Right lobe of liver (tissue), 6 donors: ENCODE data around the gene LGALS9. TPM values are rescaled to one million over a fixed set of nuclear protein-coding genes. Genes with fewer than 3 reads are reported as not detected.
"Not testable (repeated sequence)": the region's sequence is repeated elsewhere in the genome, so short reads cannot be mapped to it uniquely, and the experiment has no call there.

Experiments
- ATAC-seq, 4 donors: fragments of 200-7000 bp; cut with Tn5 transposase; one replicate each; pipeline ENCODE4 v1.9.1; 2020; ENCODE audit warnings: mild to moderate bottlenecking in 4 of 4, moderate library complexity in 4 of 4
- DNase-seq, 3 donors: peaks; one replicate each; pipeline ENCODE4 v3.0.0-alpha.2; 2020
- H3K27ac ChIP-seq, 3 donors: fragments of 200-600 bp; one replicate each; pipeline ENCODE4 v1.8.0; 2022
- H3K27me3 ChIP-seq, 2 donors: fragments of 200-600 bp; one replicate each; pipeline ENCODE4 v1.8.0; 2022
- H3K36me3 ChIP-seq, 4 donors: fragments of 200-600 bp; sonication (generic) in 1 of 4; one replicate each; pipeline versions ENCODE4 v1.5.1 to v1.8.0; 2017 to 2022; ENCODE audit warnings: control low read depth in 1 of 4
- H3K4me1 ChIP-seq, 4 donors: fragments of 200-600 bp; sonication (generic) in 1 of 4; one replicate each; pipeline versions ENCODE4 v1.5.1 to v1.8.0; 2017 to 2022; ENCODE audit warnings: control low read depth in 1 of 4
- H3K4me3 ChIP-seq, 3 donors: fragments of 200-600 bp; one replicate each; pipeline ENCODE4 v1.8.0; 2022
- H3K9me3 ChIP-seq, 4 donors: fragments of 200-600 bp; sonication (generic) in 1 of 4; one replicate each; pipeline versions ENCODE4 v1.5.1 to v1.8.0; 2017 to 2022; ENCODE audit warnings: control low read depth in 1 of 4
- POLR2A ChIP-seq: fragments of 450-650 bp; IDR thresholded peaks from one replicate; pipeline ENCODE4 v1.6.1; 2017; ENCODE audit warnings: antibody characterized with exemption, mild to moderate bottlenecking
- WGBS: methylation state at CpG from one replicate; pipeline ENCODE4 v1.1.6; 2018; ENCODE audit warnings: low coverage, low lambda C conversion rate; ENCODE audit not compliant: insufficient coverage; ENCODE audit errors: missing lambda C conversion rate; 5-methylcytosine and 5-hydroxymethylcytosine counted together
- intact Hi-C, 2 donors: fragments of 100-400 bp; cut with DNase I; formaldehyde crosslinking; loops; one replicate each; pipeline versions ENCODE4 v1.11.2 to v1.14.1; 2022
- small RNA-seq, 2 experiments: library from RNA; depleted of rRNA; stranded (forward); fragments of <200 nt; gene quantifications; one replicate each; pipeline ENCODE3, GENCODE V24; 2016
- total RNA-seq, 6 experiments: library from RNA; depleted of rRNA in 2 of 6; stranded (reverse); fragments of >200 nt in 2 of 6; fragmentation: NEBNext Ultra II Directional in 3 of 6; extraction: Animal tissue kit (Norgen Biotek cat#: 25700) in 3 of 6; gene quantifications; one replicate each; pipeline versions ENCODE4 v1.1.0 to v1.2.4, GENCODE V29; 2016 to 2023
- TF ChIP-seq, protein P1 (sequence below), 4 donors: fragments of 200-600 bp in 3 of 4; fragments of 450-650 bp in 1 of 4; IDR thresholded peaks; one replicate each; pipeline versions ENCODE4 v1.5.1 to v1.8.0; 2016 to 2022; ENCODE audit warnings: antibody characterized with exemption in 4 of 4, mild to moderate bottlenecking in 2 of 4
- donor health status: DM: no; HTN: yes; CAD: no.
- donor health status: DM: no; HTN: no; CAD: no.
- donor health status: DM: no; HTN: no; CAD: no.
- donor health status: DM: no; HTN: yes; CAD: no.
- donor health status: DM: no; HTN: yes; CAD: no.

LGALS9 gene
- total RNA-seq, 6 experiments from 2014 or later, result 9.1 to 37.9 (median 12.4) TPM

GRCh38 chr17:27690882-27691281 is 59.9 kb downstream of the LGALS9 start:
- H3K9me3 ChIP-seq, result no peaks in the 10 kb centered on the region
- no peak for TF ChIP-seq POLR2A
- TF ChIP-seq, protein P1, sequence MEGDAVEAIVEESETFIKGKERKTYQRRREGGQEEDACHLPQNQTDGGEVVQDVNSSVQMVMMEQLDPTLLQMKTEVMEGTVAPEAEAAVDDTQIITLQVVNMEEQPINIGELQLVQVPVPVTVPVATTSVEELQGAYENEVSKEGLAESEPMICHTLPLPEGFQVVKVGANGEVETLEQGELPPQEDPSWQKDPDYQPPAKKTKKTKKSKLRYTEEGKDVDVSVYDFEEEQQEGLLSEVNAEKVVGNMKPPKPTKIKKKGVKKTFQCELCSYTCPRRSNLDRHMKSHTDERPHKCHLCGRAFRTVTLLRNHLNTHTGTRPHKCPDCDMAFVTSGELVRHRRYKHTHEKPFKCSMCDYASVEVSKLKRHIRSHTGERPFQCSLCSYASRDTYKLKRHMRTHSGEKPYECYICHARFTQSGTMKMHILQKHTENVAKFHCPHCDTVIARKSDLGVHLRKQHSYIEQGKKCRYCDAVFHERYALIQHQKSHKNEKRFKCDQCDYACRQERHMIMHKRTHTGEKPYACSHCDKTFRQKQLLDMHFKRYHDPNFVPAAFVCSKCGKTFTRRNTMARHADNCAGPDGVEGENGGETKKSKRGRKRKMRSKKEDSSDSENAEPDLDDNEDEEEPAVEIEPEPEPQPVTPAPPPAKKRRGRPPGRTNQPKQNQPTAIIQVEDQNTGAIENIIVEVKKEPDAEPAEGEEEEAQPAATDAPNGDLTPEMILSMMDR (IDR thresholded peaks at IDR 0.05), result no peak
- no peak overlapping the region for H3K27ac ChIP-seq
- no peaks in the 10 kb centered on the region for H3K4me1 ChIP-seq
- ATAC-seq (no peak), DNase-seq (no peak)
- 85% methylated on average over 1 of the region's 1 CpG for WGBS
- H3K36me3 ChIP-seq, result no peaks in the 10 kb centered on the region
- H3K27me3 ChIP-seq, result no peaks in the 10 kb centered on the region
- intact Hi-C loops, result no loop called here
- no peak overlapping the region for H3K4me3 ChIP-seq

DNA sequence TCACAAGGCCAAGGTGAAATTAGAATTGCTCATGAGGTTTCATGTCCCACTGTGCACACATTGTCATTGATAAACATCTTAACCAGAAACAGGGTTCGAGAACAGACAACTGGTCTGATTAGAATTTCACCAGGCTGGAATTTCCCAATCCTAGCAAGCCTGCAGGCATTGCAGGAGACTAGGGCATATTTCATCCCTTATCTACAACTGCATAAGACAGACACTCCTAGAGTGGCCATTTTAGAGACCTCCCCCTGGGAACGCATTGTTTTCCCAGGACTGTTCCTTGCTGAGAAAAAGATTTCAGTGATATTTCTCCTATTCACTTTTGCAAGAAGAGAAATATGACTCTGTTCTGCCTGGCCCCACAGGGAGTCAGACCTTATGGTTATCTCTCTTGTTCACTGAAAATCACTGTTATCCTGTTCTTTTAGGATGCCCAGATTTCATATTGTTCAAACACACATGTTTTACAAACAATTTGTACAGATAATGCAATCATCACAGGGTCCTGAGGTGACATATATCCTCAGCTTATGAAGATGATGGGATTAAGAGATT is 64.3 kb downstream of the LGALS9 start:
- H3K4me1 ChIP-seq, H3K9me3 ChIP-seq, H3K36me3 ChIP-seq, H3K4me3 ChIP-seq, H3K27me3 ChIP-seq, DNase-seq, ATAC-seq, intact Hi-C loops, H3K27ac ChIP-seq: not testable (repeated sequence)
- WGBS, result 48% methylated on average over 2 of the region's 2 CpGs

Small RNA genes within 50 kb of the gene (small RNA-seq; reads per million reads assigned to genes)
- gene AC015688.1 (0 reads per million in 2 experiments), gene AC015688.2 (0 reads per million in 2 experiments), gene AC015688.5 (0 reads per million in 2 experiments), gene CPDP1 (0 reads per million in 2 experiments)

Other genes starting within 250 kb of the LGALS9 start
- gene KSR1, start 174.7 kb upstream of the LGALS9 start, total RNA-seq, result 10 to 100 TPM in 1 of 6 experiments, 1 to 10 TPM in 5; 5.9 to 12.9 (median 8.7) TPM
- gene NOS2, start 169.3 kb downstream of the LGALS9 start, total RNA-seq, result under 1 TPM in 2 of 6 experiments, not detected in 4; 0.07 to 0.09 TPM